Lower leg skin (tissue), 3 donors: Measurements from ENCODE around the gene SPATA31D3.
"Not testable (repeated sequence)": the region's sequence is repeated elsewhere in the genome, so short reads cannot be mapped to it uniquely, and the experiment has no call there.

Experiments used
- CTCF ChIP-seq, 3 donors: fragments of 450-650 bp; IDR thresholded peaks; one replicate each; pipeline ENCODE4 v1.5.1; 2016; ENCODE audit warnings: antibody characterized with exemption in 3 of 3, mild to moderate bottlenecking in 3 of 3, moderate library complexity in 2 of 3
- POLR2A ChIP-seq, 2 donors: fragments of 450-650 bp; IDR thresholded peaks; one replicate each; pipeline ENCODE4 v1.6.1; 2016 to 2017; ENCODE audit warnings: antibody characterized with exemption in 2 of 2, mild to moderate bottlenecking in 1 of 2, moderate library complexity in 1 of 2

- TF ChIP-seq CTCF, POLR2A (IDR thresholded peaks at IDR 0.05): not testable (repeated sequence)
These were observed 45.2 kb downstream of the SPATA31D3 start, which contains the start of gene SPATA31D1 for GRCh38 chr9:81988472-81988871.
